A549 (cell line): Measurements from ENCODE around the gene MGP. TPM values are rescaled to one million over a fixed set of nuclear protein-coding genes. Genes with fewer than 3 reads are reported as not detected.

ENCODE experiments used
- ATAC-seq, 2 experiments: fragments of 200-7000 bp in 1 of 2; fragments of >200 bp in 1 of 2; cut with Nextera tagmentation in 1 of 2; cut with Tn5 transposase in 1 of 2; 3 replicates each; pipeline versions ENCODE4 v1.8.0 to v1.9.1; 2018 to 2020; ENCODE audit warnings: mild to moderate bottlenecking in 1 of 2, moderate library complexity in 1 of 2
- CTCF ChIA-PET: fragments of 300-600 bp; sonication (Branson Sonifier 250); formaldehyde crosslinking; extraction: SDS; loops from one replicate; lab custom pipeline; 2021; ENCODE audit warnings: antibody characterized with exemption, inconsistent platforms; lab: Yijun Ruan, JAX
- POLR2A ChIA-PET: fragments of 350-600 bp; formaldehyde crosslinking; extraction: SDS; loops from one replicate; lab custom pipeline; 2021; ENCODE audit warnings: antibody characterized with exemption, inconsistent platforms; lab: Yijun Ruan, JAX
- DNase-seq, 2 experiments: peaks; one replicate each; pipeline versions ENCODE4 v3.0.0 to v3.0.0-alpha.2; 2011 to 2016; ENCODE audit warnings: low read depth in 1 of 2, low spot score in 1 of 2
- FAIRE-seq: peaks from 2 replicates; lab custom pipeline; 2011; peaks lifted over from hg19 to GRCh38; lab: Jason Lieb, UNC
- H3K27ac ChIP-seq, 2 experiments: fragments of >200 bp; sonication (Bioruptor Twin); formaldehyde crosslinking; 3 replicates each; pipeline ENCODE4 v1.5.1; 2016 to 2017
- H3K4me1 ChIP-seq: fragments of >200 bp; sonication (Bioruptor Twin); formaldehyde crosslinking; 3 replicates; pipeline ENCODE4 v1.6.1; 2016
- H3K4me2 ChIP-seq: fragments of >200 bp; sonication (Bioruptor Twin); formaldehyde crosslinking; 3 replicates; pipeline ENCODE4 v1.6.1; 2016
- H3K4me3 ChIP-seq: fragments of >200 bp; sonication (Bioruptor Twin); formaldehyde crosslinking; 3 replicates; pipeline ENCODE4 v1.5.1; 2016
- H3K9me3 ChIP-seq: fragments of >200 bp; sonication (Bioruptor Twin); formaldehyde crosslinking; 3 replicates; pipeline ENCODE4 v1.6.1; 2016
- BHLHE40 ChIP-seq: IDR thresholded peaks from 2 replicates; pipeline ENCODE4 v1.6.1; 2012; ENCODE audit warnings: low read depth, low read length, inconsistent platforms
- CTCF ChIP-seq: fragments of >200 bp; sonication (Bioruptor Twin); formaldehyde crosslinking; IDR thresholded peaks from 3 replicates; pipeline ENCODE4 v1.5.1; 2016
- ELK1 ChIP-seq: fragments of 150-350 bp; IDR thresholded peaks from 2 replicates; pipeline ENCODE4 v1.6.1; 2014; ENCODE audit warnings: low read depth, mild to moderate bottlenecking, low read length
- ESRRA ChIP-seq: fragments of 150-350 bp; IDR thresholded peaks from 2 replicates; pipeline ENCODE4 v1.6.1; 2014; ENCODE audit warnings: mild to moderate bottlenecking, low read length, borderline replicate concordance
- FOSB ChIP-seq: fragments of 250-450 bp; sonication (Bioruptor Pico); IDR thresholded peaks from 2 replicates; pipeline ENCODE4 v1.5.0; 2020; ENCODE audit warnings: mild to moderate bottlenecking, moderate library complexity
- FOXS1 ChIP-seq: fragments of 250-450 bp; sonication (Bioruptor Pico); IDR thresholded peaks from 2 replicates; pipeline ENCODE4 v1.5.0; 2020; ENCODE audit warnings: mild to moderate bottlenecking, moderate library complexity
- GATA3 ChIP-seq: IDR thresholded peaks from 2 replicates; pipeline ENCODE4 v1.6.1; 2012; ENCODE audit warnings: borderline replicate concordance
- HDAC2 ChIP-seq: fragments of 200-600 bp; sonication (generic); IDR thresholded peaks from 2 replicates; pipeline ENCODE4 v1.6.1; 2016
- HEYL ChIP-seq: fragments of 250-450 bp; sonication (Bioruptor Pico); IDR thresholded peaks from 2 replicates; pipeline ENCODE4 v1.8.0; 2021; ENCODE audit warnings: mild to moderate bottlenecking, moderate library complexity
- HOXA7 ChIP-seq: fragments of 250-450 bp; sonication (Bioruptor Pico); IDR thresholded peaks from 2 replicates; pipeline ENCODE4 v1.5.0; 2020; ENCODE audit warnings: mild to moderate bottlenecking, moderate library complexity
- JUNB ChIP-seq: fragments of >200 bp; sonication (Bioruptor Twin); formaldehyde crosslinking; IDR thresholded peaks from 2 replicates; pipeline ENCODE4 v1.6.1; 2016
- KDM1A ChIP-seq: fragments of 200-600 bp; sonication (generic); IDR thresholded peaks from 2 replicates; pipeline ENCODE4 v1.6.1; 2016; ENCODE audit warnings: low read depth, mild to moderate bottlenecking
- KDM5A ChIP-seq: fragments of 200-600 bp; sonication (generic); IDR thresholded peaks from 2 replicates; pipeline ENCODE4 v1.6.1; 2016; ENCODE audit warnings: antibody characterized with exemption, mild to moderate bottlenecking
- MAFK ChIP-seq: fragments of 450-650 bp; IDR thresholded peaks from 2 replicates; pipeline ENCODE4 v1.6.1; 2014; ENCODE audit not compliant: partially characterized antibody
- MAX ChIP-seq: IDR thresholded peaks from 2 replicates; pipeline ENCODE4 v1.6.1; 2012
- NR3C1 ChIP-seq: fragments of >200 bp; sonication (Bioruptor Twin); formaldehyde crosslinking; IDR thresholded peaks from 3 replicates; pipeline ENCODE4 v1.6.1; 2017
- PBX3 ChIP-seq: IDR thresholded peaks from 2 replicates; pipeline ENCODE4 v1.6.1; 2012
- PHF8 ChIP-seq: fragments of 200-600 bp; sonication (generic); IDR thresholded peaks from 2 replicates; pipeline ENCODE4 v1.6.1; 2016; ENCODE audit warnings: low read depth, mild to moderate bottlenecking, antibody characterized with exemption, moderate library complexity, borderline replicate concordance
- POLR2A ChIP-seq: IDR thresholded peaks from 2 replicates; pipeline ENCODE4 v1.6.1; 2012; ENCODE audit warnings: mild to moderate bottlenecking, low read length
- RAD21 ChIP-seq, 2 experiments: fragments of >200 bp in 1 of 2; sonication (Bioruptor Twin) in 1 of 2; formaldehyde crosslinking in 1 of 2; IDR thresholded peaks in 1 of 2; conservative IDR thresholded peaks in 1 of 2; 2 replicates in 1 of 2; 3 replicates in 1 of 2; pipeline ENCODE4 v1.6.1; 2012 to 2018; ENCODE audit warnings: inconsistent platforms in 1 of 2
- RARB ChIP-seq: fragments of 250-450 bp; sonication (Bioruptor Pico); IDR thresholded peaks from 2 replicates; pipeline ENCODE4 v1.8.0; 2021; ENCODE audit warnings: mild to moderate bottlenecking, moderate library complexity
- RCOR1 ChIP-seq: fragments of 150-350 bp; IDR thresholded peaks from 2 replicates; pipeline ENCODE4 v1.6.1; 2014; ENCODE audit warnings: antibody characterized with exemption, low read length, low read depth
- TP53 ChIP-seq: fragments of 250-450 bp; sonication (Bioruptor Pico); IDR thresholded peaks from 2 replicates; pipeline ENCODE4 v1.5.0; 2021; ENCODE audit warnings: mild to moderate bottlenecking, moderate library complexity
- USF2 ChIP-seq: fragments of 450-650 bp; IDR thresholded peaks from 2 replicates; pipeline ENCODE4 v1.6.1; 2014; ENCODE audit warnings: antibody characterized with exemption
- ZNF302 ChIP-seq: fragments of 250-450 bp; sonication (Bioruptor Pico); IDR thresholded peaks from 2 replicates; pipeline ENCODE4 v1.9.0; 2021; ENCODE audit warnings: inconsistent platforms, mild to moderate bottlenecking, moderate library complexity
- ZSCAN20 ChIP-seq: fragments of 250-450 bp; sonication (Bioruptor Pico); IDR thresholded peaks from 2 replicates; pipeline ENCODE4 v1.8.0; 2022; ENCODE audit warnings: mild to moderate bottlenecking, moderate library complexity
- WGBS: methylation state at CpG from one replicate; pipeline ENCODE4 v1.1.6; 2017; ENCODE audit errors: missing lambda C conversion rate; 5-methylcytosine and 5-hydroxymethylcytosine counted together
- polyA plus RNA-seq, 4 experiments: library from polyadenylated mRNA; depleted of rRNA in 3 of 4; stranded (reverse); fragments of >200 nt; fragmentation: RNase III in 1 of 4; extraction: RNeasy Plus Mini Kit Qiagen cat#74134 plus additional on column Dnase treatment in 1 of 4; gene quantifications; 2 replicates in 3 of 4; 3 replicates in 1 of 4; pipeline ENCODE4 v1.2.3, GENCODE V29; 2011 to 2017

The MGP gene
- polyA plus RNA-seq, 2 of the 4 experiments (the other 2 are of a cell fraction) = 0.16 to 0.30 TPM

GRCh38 chr12:14905269-14906004 lies 19.8 kb upstream of the MGP start:
- ChIA-PET CTCF (no interaction called here), POLR2A (no interaction called here)
- Histone ChIP-seq H3K9me3 (no peaks in the 10 kb centered on the region), H3K4me2 (no peak overlapping the region), H3K4me3 (no peak overlapping the region), H3K27ac (no peak overlapping the region), H3K4me1 (no peaks in the 10 kb centered on the region)
- no peak for TF ChIP-seq JUNB
- no peak for TF ChIP-seq PBX3
- TF ChIP-seq HEYL (CRISPR knock-in tag) = no peak
- no peak for TF ChIP-seq RARB (CRISPR knock-in tag)
- TF ChIP-seq RCOR1 = no peak
- TF ChIP-seq PHF8 = no peak
- TF ChIP-seq KDM5A = no peak
- TF ChIP-seq MAX = no peak
- no peak for TF ChIP-seq KDM1A
- WGBS = 83% methylated on average over 5 of the region's 5 CpGs
- ATAC-seq (no peak), DNase-seq (no peak), FAIRE-seq (no peak)

- ATAC-seq = no peak
- Histone ChIP-seq H3K4me3 (no peak overlapping the region), H3K4me1 (no peaks in the 10 kb centered on the region), H3K4me2 (no peak overlapping the region), H3K27ac (no peak overlapping the region), H3K9me3 (no peaks in the 10 kb centered on the region)
- DNase-seq = no peak
- no peak for FAIRE-seq
- TF ChIP-seq BHLHE40 (no peak), ELK1 (no peak), MAFK (no peak), CTCF (no peak), ESRRA (no peak), PHF8 (no peak), RCOR1 (no peak), KDM5A (no peak), HDAC2 (no peak), HOXA7 (CRISPR knock-in tag) (no peak), FOXS1 (CRISPR knock-in tag) (no peak), ZNF302 (CRISPR knock-in tag) (no peak), TP53 (CRISPR knock-in tag) (no peak), POLR2A (no peak), GATA3 (no peak), USF2 (no peak), NR3C1 (no peak), RAD21 (conservative IDR thresholded peaks at IDR 0.05 in 1 of 2, IDR thresholded peaks at IDR 0.05 in 1 of 2) (no peak), ZSCAN20 (CRISPR knock-in tag) (no peak), FOSB (CRISPR knock-in tag) (no peak)
- 75% methylated on average over 8 of the region's 8 CpGs for WGBS
- POLR2A ChIA-PET = no interaction called here
- CTCF ChIA-PET = interaction anchor here (0.7 kb wide), 1 partner anchor 94 kb away, joined by 3 read pairs; no protein-coding TSS in a partner anchor
Measured at GRCh38 chr12:14904854-14905253, 19.2 kb upstream of the MGP start.
